K562 (cell line): ENCODE results near the gene MYLIP. TPM values are rescaled to one million over a fixed set of nuclear protein-coding genes. Genes with fewer than 3 reads are reported as not detected.

Experiments
- BCL6 ChIP-seq: fragments of 250-450 bp; sonication (Bioruptor Pico); IDR thresholded peaks from 2 replicates; pipeline ENCODE4 v1.4.0; 2020
- CBX3 ChIP-seq, 2 experiments: IDR thresholded peaks; 1 replicate in 1 of 2; 2 replicates in 1 of 2; pipeline ENCODE4 v1.6.1; 2012; ENCODE audit warnings: inconsistent platforms in 2 of 2, low read length in 2 of 2, borderline replicate concordance in 1 of 2, control low read depth in 1 of 2
- HNRNPLL ChIP-seq: fragments of 200-400 bp; formaldehyde crosslinking; IDR thresholded peaks from 2 replicates; pipeline ENCODE4 v1.6.1; 2017; ENCODE audit warnings: low read length, low read depth, mild to moderate bottlenecking; ENCODE audit not compliant: poor library complexity, severe bottlenecking
- JUN ChIP-seq, 2 experiments: sonication (generic) in 1 of 2; formaldehyde crosslinking in 1 of 2; IDR thresholded peaks; 2 replicates each; pipeline versions ENCODE4 v1.6.1 to v1.8.0; 2012 to 2022; ENCODE audit warnings: borderline replicate concordance in 2 of 2, mild to moderate bottlenecking in 2 of 2, improper control_type of control experiment in 1 of 2, low read depth in 1 of 2, low read length in 1 of 2, missing genetic modification reagents in 1 of 2
- KAT8 ChIP-seq: fragments of 450-650 bp; IDR thresholded peaks from 2 replicates; pipeline ENCODE4 v1.6.1; 2016; ENCODE audit warnings: low read depth, mild to moderate bottlenecking
- KDM5B ChIP-seq: fragments of 200-600 bp; sonication (generic); IDR thresholded peaks from 2 replicates; pipeline ENCODE4 v1.6.1; 2012; ENCODE audit warnings: low read depth, mild to moderate bottlenecking, moderate library complexity, low read length, control low read depth, inconsistent platforms; ENCODE audit not compliant: insufficient replicate concordance
- L3MBTL2 ChIP-seq: fragments of 450-650 bp; IDR thresholded peaks from 2 replicates; pipeline ENCODE4 v1.6.1; 2016; ENCODE audit warnings: mild to moderate bottlenecking, moderate library complexity
- PATZ1 ChIP-seq: fragments of 250-450 bp; sonication (Bioruptor Pico); IDR thresholded peaks from 2 replicates; pipeline ENCODE4 v1.5.0; 2020; ENCODE audit warnings: mild to moderate bottlenecking, borderline replicate concordance
- PTTG1 ChIP-seq: fragments of 450-650 bp; IDR thresholded peaks from 2 replicates; pipeline ENCODE4 v1.6.1; 2016; ENCODE audit warnings: low read depth, mild to moderate bottlenecking, missing genetic modification characterization, missing compliant biosample characterization
- SAFB2 ChIP-seq: fragments of 200-400 bp; formaldehyde crosslinking; IDR thresholded peaks from 2 replicates; pipeline ENCODE4 v1.6.1; 2018; ENCODE audit warnings: borderline replicate concordance, low read length, low read depth, moderate library complexity; ENCODE audit not compliant: severe bottlenecking
- SAP30 ChIP-seq: fragments of 200-600 bp; sonication (generic); IDR thresholded peaks from 2 replicates; pipeline ENCODE4 v1.6.1; 2012; ENCODE audit warnings: borderline replicate concordance, low read depth, mild to moderate bottlenecking, moderate library complexity, low read length, control low read depth, inconsistent platforms; ENCODE audit not compliant: insufficient read depth, poor library complexity, severe bottlenecking
- SOX6 ChIP-seq: fragments of 450-650 bp; IDR thresholded peaks from 2 replicates; pipeline ENCODE4 v1.6.1; 2014; ENCODE audit warnings: mild to moderate bottlenecking
- SUPT5H ChIP-seq: fragments of 450-650 bp; IDR thresholded peaks from 2 replicates; pipeline ENCODE4 v1.6.1; 2016
- TAL1 ChIP-seq: fragments of 450-650 bp; IDR thresholded peaks from 2 replicates; pipeline ENCODE4 v1.6.1; 2016; ENCODE audit warnings: mild to moderate bottlenecking
- TGIF2 ChIP-seq: sonication (generic); formaldehyde crosslinking; IDR thresholded peaks from 2 replicates; pipeline ENCODE4 v1.8.1; 2022; ENCODE audit warnings: mild to moderate bottlenecking, missing genetic modification reagents, moderate library complexity
- VEZF1 ChIP-seq: fragments of 200-800 bp; sonication (Bioruptor generic); IDR thresholded peaks from 2 replicates; pipeline ENCODE4 v1.6.1; 2017; ENCODE audit warnings: missing genetic modification characterization, missing compliant biosample characterization
- ZC3H4 ChIP-seq: sonication (generic); formaldehyde crosslinking; IDR thresholded peaks from 2 replicates; pipeline ENCODE4 v1.9.0; 2021; ENCODE audit warnings: missing genetic modification reagents, borderline replicate concordance
- ZKSCAN3 ChIP-seq: fragments of 250-450 bp; sonication (Bioruptor Pico); IDR thresholded peaks from 2 replicates; pipeline ENCODE4 v1.4.0; 2020
- ZNF175 ChIP-seq: fragments of 200-800 bp; sonication (Bioruptor generic); IDR thresholded peaks from 2 replicates; pipeline ENCODE4 v1.6.1; 2016; ENCODE audit warnings: low read depth, mild to moderate bottlenecking, missing genetic modification characterization, missing compliant biosample characterization
- polyA plus RNA-seq, 8 experiments: library from polyadenylated mRNA; depleted of rRNA in 4 of 8; stranded (reverse) in 5 of 8; unstranded in 3 of 8; fragments of >200 nt; fragmentation: Nextera tagmentation in 2 of 8; fragmentation: Illumina TruSeq in 1 of 8; extraction: Ambion mirVana in 2 of 8; extraction: Trizol in 1 of 8; gene quantifications; 2 replicates each; pipeline versions ENCODE4 v1.2.1 to v1.2.3, GENCODE V29; 2011 to 2014; ENCODE audit warnings: inconsistent platforms in 1 of 8, missing spikeins in 1 of 8
- total RNA-seq, 7 experiments: library from RNA; depleted of rRNA in 6 of 7; stranded (reverse); fragments of >200 nt in 6 of 7; fragmentation: Illumina TruSeq in 2 of 7; extraction: Trizol in 2 of 7; gene quantifications; 2 replicates each; pipeline versions ENCODE4 v1.2.1 to v1.2.3, GENCODE V29; 2011 to 2021; ENCODE audit warnings: low replicate concordance in 1 of 7
- TF ChIP-seq, protein P1 (sequence below), 2 experiments: IDR thresholded peaks; 2 replicates each; pipeline ENCODE4 v1.6.1; 2012; ENCODE audit warnings: improper control_type of control experiment in 2 of 2, low read depth in 2 of 2, low read length in 2 of 2, borderline replicate concordance in 1 of 2
- TF ChIP-seq, protein P2 (sequence below): sonication (generic); formaldehyde crosslinking; IDR thresholded peaks from 2 replicates; pipeline ENCODE4 v1.8.0; 2022; ENCODE audit warnings: mild to moderate bottlenecking, missing genetic modification reagents

MYLIP gene
- total and polyA plus RNA-seq, 9 of the 15 experiments (the other 6 are each of a cell fraction or from before 2014, with no cell fraction given) = 10.8 to 43.5 (median 31.5) TPM

- TF ChIP-seq BCL6 = no peak
- no peak for TF ChIP-seq SOX6
- TF ChIP-seq, protein P1, sequence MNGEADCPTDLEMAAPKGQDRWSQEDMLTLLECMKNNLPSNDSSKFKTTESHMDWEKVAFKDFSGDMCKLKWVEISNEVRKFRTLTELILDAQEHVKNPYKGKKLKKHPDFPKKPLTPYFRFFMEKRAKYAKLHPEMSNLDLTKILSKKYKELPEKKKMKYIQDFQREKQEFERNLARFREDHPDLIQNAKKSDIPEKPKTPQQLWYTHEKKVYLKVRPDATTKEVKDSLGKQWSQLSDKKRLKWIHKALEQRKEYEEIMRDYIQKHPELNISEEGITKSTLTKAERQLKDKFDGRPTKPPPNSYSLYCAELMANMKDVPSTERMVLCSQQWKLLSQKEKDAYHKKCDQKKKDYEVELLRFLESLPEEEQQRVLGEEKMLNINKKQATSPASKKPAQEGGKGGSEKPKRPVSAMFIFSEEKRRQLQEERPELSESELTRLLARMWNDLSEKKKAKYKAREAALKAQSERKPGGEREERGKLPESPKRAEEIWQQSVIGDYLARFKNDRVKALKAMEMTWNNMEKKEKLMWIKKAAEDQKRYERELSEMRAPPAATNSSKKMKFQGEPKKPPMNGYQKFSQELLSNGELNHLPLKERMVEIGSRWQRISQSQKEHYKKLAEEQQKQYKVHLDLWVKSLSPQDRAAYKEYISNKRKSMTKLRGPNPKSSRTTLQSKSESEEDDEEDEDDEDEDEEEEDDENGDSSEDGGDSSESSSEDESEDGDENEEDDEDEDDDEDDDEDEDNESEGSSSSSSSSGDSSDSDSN (IDR thresholded peaks at IDR 0.05; ENCODE audit: borderline replicate concordance in 1 of 2, low read depth in 2 of 2, low read length in 2 of 2) = no peak
- TF ChIP-seq HNRNPLL = peak; percentile 9
- no peak for TF ChIP-seq SAP30
- no peak for TF ChIP-seq ZC3H4 (CRISPR knock-in tag)
- TF ChIP-seq SAFB2 = no peak
- TF ChIP-seq SUPT5H = no peak
- TF ChIP-seq PATZ1 (CRISPR knock-in tag) = no peak
- 0 out of 2 replicates have a peak, but pooled peaks have one; percentile 13 for TF ChIP-seq PTTG1 (tag)
- TF ChIP-seq KDM5B = peak; percentile 37
- TF ChIP-seq CBX3 (IDR thresholded peaks at IDR 0.05; ENCODE audit: borderline replicate concordance in 1 of 2, low read length in 2 of 2) = no peak
- TF ChIP-seq VEZF1 (CRISPR knock-in tag) = no peak
- TF ChIP-seq ZNF175 (CRISPR knock-in tag) = 0 out of 2 replicates have a peak, but pooled peaks have one; percentile 9
- TF ChIP-seq L3MBTL2 = no peak
- TF ChIP-seq KAT8 = no peak
- TF ChIP-seq, protein P2, sequence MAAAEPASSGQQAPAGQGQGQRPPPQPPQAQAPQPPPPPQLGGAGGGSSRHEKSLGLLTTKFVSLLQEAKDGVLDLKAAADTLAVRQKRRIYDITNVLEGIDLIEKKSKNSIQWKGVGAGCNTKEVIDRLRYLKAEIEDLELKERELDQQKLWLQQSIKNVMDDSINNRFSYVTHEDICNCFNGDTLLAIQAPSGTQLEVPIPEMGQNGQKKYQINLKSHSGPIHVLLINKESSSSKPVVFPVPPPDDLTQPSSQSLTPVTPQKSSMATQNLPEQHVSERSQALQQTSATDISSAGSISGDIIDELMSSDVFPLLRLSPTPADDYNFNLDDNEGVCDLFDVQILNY (CRISPR knock-in tag) = no peak
- TF ChIP-seq TAL1 = no peak
- 0 out of 2 replicates have a peak, but pooled peaks have one; percentile 5 for TF ChIP-seq TGIF2 (CRISPR knock-in tag)
- no peak for TF ChIP-seq ZKSCAN3 (CRISPR knock-in tag)
- TF ChIP-seq JUN (IDR thresholded peaks at IDR 0.05; ENCODE audit: borderline replicate concordance, low read depth, low read length) = no peak
- TF ChIP-seq JUN (CRISPR knock-in tag; IDR thresholded peaks at IDR 0.05; ENCODE audit: borderline replicate concordance) = 0 out of 2 replicates have a peak, but pooled peaks have one; percentile 15
Observed at GRCh38 chr6:16130437-16130891, 1.6 kb downstream of the MYLIP start (continued).
